Left lung (tissue), 10 donors: ENCODE measurements around the gene PCGF3. TPM values are rescaled to one million over a fixed set of nuclear protein-coding genes. Genes with fewer than 3 reads are reported as not detected.
A peak's percentile ranks its signal among the peaks of the same experiment; 100 is the strongest.

Experiments used
- ATAC-seq: fragments of 200-7000 bp; cut with Tn5 transposase; one replicate; pipeline ENCODE4 v1.9.1; 2020; ENCODE audit warnings: moderate library complexity
- DNase-seq, 4 donors: peaks; one replicate each; pipeline ENCODE4 v3.0.0-alpha.2; 2013 to 2020
- H3K27ac ChIP-seq, 2 donors: fragments of 200-600 bp; sonication (generic) in 1 of 2; one replicate each; pipeline versions ENCODE4 v1.5.0 to v1.8.0; 2020 to 2021
- H3K27me3 ChIP-seq, 2 donors: fragments of 200-600 bp; sonication (generic) in 1 of 2; one replicate each; pipeline versions ENCODE4 v1.5.0 to v1.8.0; 2020 to 2021
- H3K36me3 ChIP-seq, 2 donors: fragments of 200-600 bp; sonication (generic) in 1 of 2; one replicate each; pipeline versions ENCODE4 v1.5.0 to v1.8.0; 2020 to 2021
- H3K4me1 ChIP-seq, 2 donors: fragments of 200-600 bp; one replicate each; pipeline ENCODE4 v1.8.0; 2021
- H3K4me3 ChIP-seq, 2 donors: fragments of 200-600 bp; sonication (generic) in 1 of 2; one replicate each; pipeline versions ENCODE4 v1.5.0 to v1.8.0; 2020 to 2021; ENCODE audit warnings: mild to moderate bottlenecking in 1 of 2
- H3K9me3 ChIP-seq, 2 donors: fragments of 200-600 bp; sonication (generic) in 1 of 2; one replicate each; pipeline versions ENCODE4 v1.5.0 to v1.8.0; 2020 to 2021
- intact Hi-C, 2 donors: fragments of 100-400 bp; cut with DNase I; formaldehyde crosslinking; loops; one replicate each; pipeline versions ENCODE4 v1.11.2 to v1.14.2; 2022
- polyA plus RNA-seq, 6 donors: library from polyadenylated mRNA; unstranded; fragments of 120-200 nt; gene quantifications; one replicate each; pipeline ENCODE4 v1.2.1, GENCODE V29; 2013; ENCODE audit not compliant: insufficient read length in 6 of 6
- total RNA-seq, 2 donors: library from RNA; stranded (reverse); fragmentation: NEBNext Ultra II Directional; extraction: Animal tissue kit (Norgen Biotek cat#: 25700); gene quantifications; one replicate each; pipeline ENCODE4 v1.2.1, GENCODE V29; 2021
- TF ChIP-seq, protein P1 (sequence below), 2 donors: fragments of 200-600 bp; sonication (generic) in 1 of 2; IDR thresholded peaks; one replicate each; pipeline versions ENCODE4 v1.5.0 to v1.8.0; 2021; ENCODE audit warnings: antibody characterized with exemption in 2 of 2
- donor health status: DM: no; HTN: yes; CAD: no.
- donor health status: DM: no; HTN: no; CAD: no.

The PCGF3 gene
- total and polyA plus RNA-seq, 8 donors = 43.7 to 110 (median 88.7) TPM

DNA sequence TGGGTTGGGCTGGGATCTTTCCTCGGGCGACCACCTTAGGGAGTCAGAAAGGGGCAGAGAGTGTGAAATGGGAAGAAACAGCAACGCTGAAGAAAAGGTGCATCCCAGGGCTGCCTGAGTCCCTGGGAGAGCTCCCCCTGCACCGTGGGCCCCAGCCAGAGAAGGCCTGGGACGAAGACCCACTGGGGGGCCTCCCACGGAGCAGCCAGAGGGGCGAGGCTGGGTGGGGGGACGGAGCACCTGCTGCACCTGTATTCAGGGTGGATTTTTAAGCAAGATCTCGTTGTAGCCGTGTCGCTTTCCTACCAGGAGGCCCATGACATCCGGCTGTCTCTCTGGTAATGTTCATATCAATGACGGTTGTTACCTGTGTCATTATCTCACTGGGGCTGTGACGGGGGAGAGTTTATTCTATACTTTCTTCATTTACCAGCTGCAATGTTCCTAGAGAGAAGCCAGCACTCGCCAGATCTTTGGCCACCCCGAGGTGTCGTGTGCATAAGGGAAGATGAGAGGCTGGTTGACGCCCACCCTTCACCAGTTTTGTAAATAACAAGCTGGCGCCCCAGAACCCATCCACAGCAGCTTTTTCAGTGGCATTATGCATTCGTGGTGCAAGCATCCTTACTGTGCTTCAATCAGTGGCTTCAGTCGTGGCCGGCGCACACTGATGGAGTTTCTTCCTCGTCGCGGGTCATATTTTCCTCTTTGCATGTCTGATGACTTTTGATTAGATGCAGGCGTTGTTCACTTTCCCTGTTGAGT lies 5.6 kb upstream of the PCGF3 start:
- peaks cover 0 to 17% of the 10 kb centered on the region in 2 donors for H3K4me1 ChIP-seq
- TF ChIP-seq, protein P1, sequence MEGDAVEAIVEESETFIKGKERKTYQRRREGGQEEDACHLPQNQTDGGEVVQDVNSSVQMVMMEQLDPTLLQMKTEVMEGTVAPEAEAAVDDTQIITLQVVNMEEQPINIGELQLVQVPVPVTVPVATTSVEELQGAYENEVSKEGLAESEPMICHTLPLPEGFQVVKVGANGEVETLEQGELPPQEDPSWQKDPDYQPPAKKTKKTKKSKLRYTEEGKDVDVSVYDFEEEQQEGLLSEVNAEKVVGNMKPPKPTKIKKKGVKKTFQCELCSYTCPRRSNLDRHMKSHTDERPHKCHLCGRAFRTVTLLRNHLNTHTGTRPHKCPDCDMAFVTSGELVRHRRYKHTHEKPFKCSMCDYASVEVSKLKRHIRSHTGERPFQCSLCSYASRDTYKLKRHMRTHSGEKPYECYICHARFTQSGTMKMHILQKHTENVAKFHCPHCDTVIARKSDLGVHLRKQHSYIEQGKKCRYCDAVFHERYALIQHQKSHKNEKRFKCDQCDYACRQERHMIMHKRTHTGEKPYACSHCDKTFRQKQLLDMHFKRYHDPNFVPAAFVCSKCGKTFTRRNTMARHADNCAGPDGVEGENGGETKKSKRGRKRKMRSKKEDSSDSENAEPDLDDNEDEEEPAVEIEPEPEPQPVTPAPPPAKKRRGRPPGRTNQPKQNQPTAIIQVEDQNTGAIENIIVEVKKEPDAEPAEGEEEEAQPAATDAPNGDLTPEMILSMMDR (IDR thresholded peaks at IDR 0.05) = no peak
- no peak for ATAC-seq
- no peaks in the 10 kb centered on the region for H3K36me3 ChIP-seq
- peaks cover 0 to 5% of the 10 kb centered on the region in 2 donors for H3K27me3 ChIP-seq
- H3K9me3 ChIP-seq = no peaks in the 10 kb centered on the region
- DNase-seq = no peak
- intact Hi-C loops = no loop called here
- H3K4me3 ChIP-seq = no peak overlapping the region
- peak overlapping the region in 1 of 2 donors; percentile 82 for H3K27ac ChIP-seq

DNA sequence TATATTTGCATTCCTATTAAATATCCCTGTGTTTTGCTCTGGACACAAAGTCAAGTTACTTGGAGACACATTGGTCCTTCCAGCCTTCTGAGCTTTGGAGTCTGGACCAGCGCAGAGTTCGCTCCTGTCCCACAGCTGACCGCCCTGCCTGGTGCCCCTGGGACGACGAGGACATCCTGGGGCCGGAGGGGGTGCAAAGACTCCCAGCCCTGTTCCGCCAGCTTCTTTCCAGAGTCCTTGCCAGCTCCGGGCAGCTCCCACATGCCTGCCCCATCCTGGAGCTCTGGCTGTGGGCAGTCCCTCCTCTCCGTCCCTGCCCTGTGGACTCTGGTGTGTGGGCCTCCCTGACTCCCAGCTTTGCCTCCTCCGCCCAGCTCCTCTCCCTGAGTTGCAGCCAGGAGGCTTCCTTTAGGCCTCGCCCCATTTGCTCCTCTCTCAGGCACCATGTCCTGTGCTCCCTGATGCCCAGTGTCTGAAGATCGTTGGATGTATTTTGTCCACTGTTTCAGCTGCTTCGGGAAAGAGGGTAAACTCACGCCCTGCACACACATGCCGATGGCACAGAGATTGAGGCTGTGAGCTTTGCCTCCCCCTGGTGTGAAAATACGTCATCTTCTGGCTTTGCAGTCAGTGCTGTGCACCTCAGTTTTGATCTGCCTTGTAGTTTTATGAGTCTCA lies 4.9 kb upstream of the PCGF3 start:
- Histone ChIP-seq H3K27me3 (no peaks in the 10 kb centered on the region), H3K27ac (no peak overlapping the region), H3K9me3 (no peaks in the 10 kb centered on the region), H3K4me1 (peaks cover 0 to 17% of the 10 kb centered on the region in 2 donors), H3K4me3 (no peak overlapping the region), H3K36me3 (no peaks in the 10 kb centered on the region)
- ATAC-seq = no peak
- TF ChIP-seq, protein P1 (IDR thresholded peaks at IDR 0.05) = no peak
- intact Hi-C loops = no loop called here
- no peak for DNase-seq

DNA sequence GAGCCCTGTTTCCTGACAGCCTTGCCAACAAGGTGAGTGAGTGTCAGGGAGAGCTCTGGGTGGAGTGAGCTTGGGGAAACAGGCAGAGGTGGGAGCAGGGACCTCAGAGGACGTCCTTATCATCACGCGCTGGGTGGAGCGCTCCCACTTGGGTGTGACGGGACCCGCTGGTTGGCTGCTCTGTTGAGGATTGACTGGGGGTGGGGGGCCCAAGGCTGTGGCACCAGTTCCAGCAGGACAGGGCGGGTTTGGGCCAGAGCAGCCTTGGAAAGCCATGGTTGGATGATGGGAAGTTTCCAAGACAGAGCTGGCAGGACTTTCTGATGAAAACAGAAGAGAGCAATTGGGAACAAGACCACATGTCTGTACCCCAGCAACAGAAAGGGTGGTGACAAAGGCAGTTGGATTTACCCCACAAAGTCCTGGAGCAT lies 3.0 kb upstream of the PCGF3 start:
- peaks cover 6 to 24% of the 10 kb centered on the region in 2 donors for H3K4me1 ChIP-seq
- no peaks in the 10 kb centered on the region for H3K9me3 ChIP-seq
- no peaks in the 10 kb centered on the region for H3K36me3 ChIP-seq
- DNase-seq (no peak), ATAC-seq (no peak)
- TF ChIP-seq, protein P1 (IDR thresholded peaks at IDR 0.05) = no peak
- H3K27ac ChIP-seq = no peak overlapping the region
- intact Hi-C loops = no loop called here
- H3K27me3 ChIP-seq = no peaks in the 10 kb centered on the region
- no peak overlapping the region for H3K4me3 ChIP-seq

DNA sequence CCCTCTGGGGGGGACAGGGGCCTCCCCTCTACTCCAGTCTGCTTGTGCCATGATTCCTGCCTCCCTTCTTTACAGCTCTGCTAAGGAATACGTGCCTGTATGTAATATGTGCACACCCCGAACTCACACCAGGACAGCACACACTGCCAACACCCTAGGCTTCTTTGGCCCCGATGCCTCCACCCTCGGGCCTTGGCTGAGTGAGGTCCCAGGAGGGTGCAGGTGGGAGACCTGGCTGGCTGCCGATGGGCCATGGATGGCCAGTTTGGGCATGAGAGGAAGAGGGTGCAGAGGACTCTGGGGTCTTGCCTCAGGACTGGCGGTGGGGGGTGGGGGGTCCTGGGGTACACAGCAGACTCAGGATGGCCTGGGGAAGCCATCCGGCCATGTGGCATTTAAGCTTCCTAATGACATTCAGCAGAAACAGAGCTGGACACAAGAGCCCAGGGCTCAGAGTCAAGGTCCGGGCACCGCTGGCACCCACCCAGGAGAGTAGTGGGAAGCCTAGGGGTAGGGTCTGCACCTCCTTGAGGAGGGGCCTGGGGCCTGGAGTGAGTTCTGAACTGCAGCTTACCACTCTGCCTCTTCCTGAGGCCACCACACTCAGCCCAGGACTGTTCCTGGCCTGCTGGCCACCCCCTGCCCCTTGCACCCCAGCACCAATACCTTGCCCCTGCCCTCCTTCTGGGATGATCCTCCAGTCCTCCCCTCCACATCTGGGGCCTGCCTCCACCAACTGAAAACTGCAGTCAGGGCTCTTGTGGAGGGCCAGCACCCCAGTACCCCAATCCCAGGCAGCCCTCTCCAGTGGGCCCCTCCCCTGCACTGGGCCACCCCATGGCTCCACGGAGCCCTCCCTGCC lies 2.1 kb upstream of the PCGF3 start:
- peaks cover 13 to 32% of the 10 kb centered on the region in 2 donors for H3K4me1 ChIP-seq
- ATAC-seq (no peak), DNase-seq (no peak)
- TF ChIP-seq, protein P1 (IDR thresholded peaks at IDR 0.05) = no peak
- intact Hi-C loops = no loop called here
- no peaks in the 10 kb centered on the region for H3K27me3 ChIP-seq
- no peaks in the 10 kb centered on the region for H3K36me3 ChIP-seq
- H3K4me3 ChIP-seq = no peak overlapping the region
- no peak overlapping the region for H3K27ac ChIP-seq
- no peaks in the 10 kb centered on the region for H3K9me3 ChIP-seq
